GM21619 (cell line): ENCODE data around the gene CRYL1.

Experiments used
- ATAC-seq: cut with Tn5 transposase; IDR thresholded peaks from one replicate; pipeline ENCODE4 v1.9.1; 2021; ENCODE audit not compliant: unreplicated experiment

Gene CRYL1

DNA sequence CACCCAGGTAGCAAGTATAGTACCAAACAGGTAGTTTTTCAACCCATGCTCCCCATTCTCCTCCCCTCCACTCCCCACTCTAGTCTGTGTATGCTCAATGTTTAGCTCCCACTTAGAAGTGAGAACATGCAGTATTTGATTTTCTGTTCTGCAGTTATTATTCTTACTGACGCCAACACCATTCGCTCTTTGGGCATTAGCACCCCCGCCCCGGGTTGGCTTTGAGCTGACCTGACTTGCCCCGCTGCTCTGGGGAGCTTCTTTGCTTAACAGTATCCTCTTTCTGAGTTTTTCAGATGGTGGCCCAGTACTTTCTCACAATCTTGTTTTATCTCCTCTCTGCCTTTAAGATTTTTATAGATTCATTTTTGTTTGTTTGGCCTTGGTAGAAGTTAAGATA, 138.7 kb downstream of the CRYL1 start:
- no peak for ATAC-seq

DNA sequence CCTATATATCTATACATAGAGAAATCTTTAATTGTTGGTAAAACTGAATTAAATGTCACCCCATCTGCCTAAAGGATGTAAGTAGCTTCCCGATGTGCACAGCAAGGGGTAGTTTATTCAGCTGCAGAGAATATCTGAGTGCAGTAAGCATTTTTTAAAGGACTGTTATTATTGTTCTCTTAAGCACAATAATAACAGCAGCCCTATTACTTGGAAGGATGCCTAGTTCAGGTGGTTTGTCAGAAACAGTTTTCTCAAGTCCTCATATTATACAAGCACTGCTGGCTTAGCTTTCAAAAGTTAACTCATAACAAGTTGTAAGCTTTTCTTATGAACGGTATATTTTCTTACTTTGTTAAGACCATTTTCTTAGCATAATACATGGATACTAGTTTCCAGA, 142.6 kb downstream of the CRYL1 start:
- no peak for ATAC-seq

DNA sequence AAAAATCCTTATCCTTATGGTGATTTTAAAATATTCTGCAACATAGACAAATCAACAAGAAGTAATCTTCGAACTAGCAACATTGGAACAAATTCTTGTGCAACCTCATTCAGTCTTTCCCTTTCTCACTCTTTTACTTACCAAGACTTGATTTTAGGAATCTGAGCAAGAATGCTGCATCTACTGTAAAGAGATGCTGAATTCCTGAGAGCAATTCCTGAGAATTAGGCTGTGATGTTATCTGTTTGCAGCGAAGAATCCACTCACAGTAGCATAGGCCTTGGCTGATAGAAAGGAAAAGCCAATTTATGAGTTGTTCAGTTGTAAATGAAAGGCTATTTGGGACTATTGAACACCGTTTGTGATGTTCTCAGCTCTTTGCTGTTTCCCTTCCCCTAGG, 144.3 kb downstream of the CRYL1 start:
- no peak for ATAC-seq

DNA sequence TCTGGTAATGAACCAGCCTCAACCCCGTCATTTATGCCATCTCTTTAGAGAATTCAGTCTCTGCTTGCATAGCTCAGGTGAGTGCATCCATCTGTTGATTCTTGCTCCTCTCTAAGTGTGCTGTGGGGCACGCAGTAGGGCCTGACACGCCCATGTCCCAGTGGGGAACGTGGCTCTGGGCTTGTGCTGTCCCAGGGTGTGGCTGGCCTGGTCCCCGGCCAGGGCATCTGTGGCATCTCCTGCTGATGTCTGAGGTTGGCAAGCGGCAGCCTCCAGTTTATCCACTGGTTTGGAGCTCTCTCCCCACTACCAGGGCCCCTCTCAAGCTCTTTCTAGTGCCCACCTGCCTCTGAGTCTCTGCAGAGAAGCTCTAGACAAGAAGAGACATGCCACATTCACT, 146.9 kb downstream of the CRYL1 start:
- no peak for ATAC-seq

DNA sequence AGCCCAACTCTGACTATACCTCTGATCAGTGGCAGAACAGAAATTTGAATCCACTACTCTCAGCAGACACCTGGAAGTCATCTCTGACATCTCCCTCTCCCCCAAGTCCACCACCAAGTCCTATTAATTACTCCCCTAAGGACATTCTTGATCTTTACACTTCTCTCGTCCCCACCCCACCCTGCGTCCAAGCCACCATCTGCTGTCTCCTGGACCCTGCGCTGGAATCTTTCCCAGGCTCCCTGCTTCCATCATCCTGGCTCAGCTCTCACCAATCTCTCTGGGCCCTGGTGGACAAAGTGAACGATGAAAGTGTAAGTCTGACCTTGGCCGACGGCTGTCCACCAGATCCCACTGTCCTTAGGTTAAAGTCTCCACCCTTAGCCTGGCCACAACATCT, 147.9 kb downstream of the CRYL1 start:
- no peak for ATAC-seq

DNA sequence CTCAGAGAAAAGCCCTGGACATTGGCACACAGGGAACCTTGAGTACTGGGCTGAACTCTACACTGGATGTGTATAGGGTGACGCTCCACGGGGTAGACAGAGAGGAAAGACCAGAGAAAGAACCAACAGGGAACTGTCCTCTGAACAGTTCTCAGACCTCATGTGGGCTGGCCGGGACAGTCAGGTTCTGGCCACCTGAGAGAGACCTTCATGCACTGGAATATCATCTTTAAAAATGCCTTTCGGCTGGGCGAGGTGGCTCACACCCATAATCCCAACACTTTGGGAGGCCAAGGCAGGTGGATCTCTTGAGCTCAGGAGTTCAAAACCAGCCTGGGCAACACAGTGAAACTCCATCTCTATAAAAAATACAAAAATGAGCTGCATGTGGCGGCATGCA, 149.8 kb downstream of the CRYL1 start:
- ATAC-seq, result no peak

DNA sequence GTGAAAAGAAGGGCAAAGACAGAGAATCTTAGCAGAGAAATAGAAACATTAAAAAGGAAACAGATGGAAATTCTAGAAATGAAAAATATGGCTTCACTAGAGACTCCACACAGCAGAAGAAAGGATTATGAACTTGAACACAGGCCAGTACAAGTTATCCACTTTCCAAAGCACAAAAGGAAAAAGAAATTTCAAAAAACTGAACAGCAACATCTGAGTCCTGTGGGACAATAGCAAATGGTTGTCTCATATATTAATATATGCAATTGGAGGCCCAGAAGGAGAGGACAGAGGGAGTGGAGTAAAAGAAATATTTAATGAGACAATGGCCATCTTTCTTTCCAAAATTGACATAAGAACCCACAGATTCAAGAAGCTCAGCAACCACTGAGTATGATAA, 151.8 kb downstream of the CRYL1 start:
- no peak for ATAC-seq

DNA sequence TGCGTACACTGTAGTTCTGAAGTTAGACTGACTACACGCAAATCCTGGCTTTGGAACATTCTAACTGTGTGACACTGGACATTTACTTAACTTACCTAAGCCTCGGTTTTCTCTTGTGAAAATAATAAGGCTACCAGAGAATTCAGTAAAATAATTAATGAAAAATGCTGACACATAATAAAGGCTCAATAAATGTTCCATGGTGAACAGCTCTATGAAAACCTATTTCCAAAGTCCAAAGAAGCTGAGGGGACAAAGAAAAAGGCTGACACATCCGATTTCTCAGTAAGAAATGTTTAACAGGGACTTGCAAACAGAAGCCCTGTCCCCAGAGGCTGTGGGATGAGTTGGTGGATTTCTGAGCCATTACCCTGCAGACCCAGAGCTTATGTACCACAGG, 153.8 kb downstream of the CRYL1 start:
- ATAC-seq, result no peak

- no peak for ATAC-seq
Observed at GRCh38 chr13:20370815-20371421, 154.7 kb downstream of the CRYL1 start.

DNA sequence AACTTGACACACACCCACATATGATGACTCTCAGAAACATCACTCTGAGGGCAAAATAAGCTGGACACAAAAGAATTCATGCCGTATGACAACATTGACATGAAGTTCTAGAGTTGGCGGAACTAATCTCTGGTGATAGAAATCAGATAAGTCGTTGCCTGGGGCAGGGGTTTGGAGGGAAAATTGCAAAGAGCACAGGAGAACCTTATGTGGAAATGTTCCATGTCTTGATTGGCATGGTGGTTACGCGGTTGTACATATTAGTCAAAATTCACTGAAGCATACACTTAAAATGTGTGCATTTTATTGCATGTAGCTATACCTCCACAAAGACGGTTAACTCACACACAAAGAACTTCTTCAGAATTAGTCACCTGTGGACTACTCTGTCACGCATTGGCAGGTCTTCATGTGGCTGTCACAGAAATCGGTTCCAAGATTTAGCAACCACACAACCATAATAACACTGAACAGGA, 155.7 kb downstream of the CRYL1 start:
- ATAC-seq, result no peak

GRCh38 chr13:20366056-20366455, 159.6 kb downstream of the CRYL1 start:
- no peak for ATAC-seq

GRCh38 chr13:20363603-20364002, 162.1 kb downstream of the CRYL1 start:
- ATAC-seq, result no peak

DNA sequence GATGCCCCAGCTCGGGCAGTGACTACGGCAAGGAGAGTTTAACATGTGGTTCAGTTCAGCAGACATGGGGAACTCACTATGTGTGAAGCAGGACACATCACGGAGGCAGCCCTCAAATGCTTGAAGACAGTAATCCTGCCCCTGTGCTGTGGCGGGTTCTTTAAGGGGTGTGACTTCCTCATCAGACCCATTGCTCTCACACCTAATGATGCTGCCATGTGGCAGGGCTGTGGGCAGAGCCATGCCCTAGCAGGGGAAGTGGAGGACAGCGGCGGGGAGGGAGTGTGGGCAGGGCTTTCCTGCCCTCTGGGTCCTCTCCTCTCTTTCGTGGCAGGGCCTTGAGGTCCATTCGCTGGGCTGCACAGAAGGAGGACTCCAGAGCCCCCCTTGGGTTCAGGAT, 162.5 kb downstream of the CRYL1 start:
- no peak for ATAC-seq

- ATAC-seq, result no peak
Observed at GRCh38 chr13:20362484-20363041, 163.1 kb downstream of the CRYL1 start.

GRCh38 chr13:20360835-20361412, 164.7 kb downstream of the CRYL1 start:
- no peak for ATAC-seq

GRCh38 chr13:20360041-20360491, 165.6 kb downstream of the CRYL1 start:
- ATAC-seq, result no peak

DNA sequence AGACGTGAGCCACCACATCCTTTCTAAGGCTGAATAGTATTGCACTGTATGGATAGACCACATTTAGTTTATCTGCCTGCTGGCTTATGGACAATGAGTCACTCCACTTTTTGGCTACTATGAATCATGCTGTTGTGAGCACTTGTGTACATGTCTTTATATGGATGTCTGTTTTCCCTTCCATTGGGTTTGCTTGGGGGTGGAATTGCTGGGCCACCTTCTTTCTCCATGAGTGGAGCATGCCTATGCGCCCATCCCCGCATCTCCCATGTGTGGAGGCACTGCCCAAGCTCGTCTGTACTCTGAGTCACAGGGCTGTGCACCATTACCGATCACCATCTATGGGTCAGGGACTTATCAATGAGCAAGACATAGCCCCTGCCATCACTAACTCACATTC, 166.3 kb downstream of the CRYL1 start:
- no peak for ATAC-seq

DNA sequence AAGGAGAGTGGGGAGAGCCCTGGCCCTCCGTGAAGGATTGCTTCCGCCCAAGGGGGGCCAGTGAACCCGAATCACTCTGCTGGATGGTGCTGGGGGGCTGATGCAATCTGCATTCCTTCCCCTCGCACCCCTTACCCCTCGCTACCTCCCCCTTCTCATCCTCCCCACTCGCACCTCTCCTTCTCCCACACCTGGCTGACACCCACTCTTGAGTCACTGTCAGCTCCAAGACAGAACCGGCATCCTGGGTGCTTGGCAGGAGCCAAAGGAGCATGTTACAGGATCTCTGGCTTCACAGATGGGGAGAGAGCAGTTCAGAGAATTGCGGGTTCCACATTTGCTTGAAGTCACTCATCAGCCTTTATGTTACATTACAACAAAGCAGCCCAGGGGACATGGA, 167.6 kb downstream of the CRYL1 start:
- ATAC-seq, result no peak

GRCh38 chr13:20356444-20356843, 169.2 kb downstream of the CRYL1 start:
- no peak for ATAC-seq

GRCh38 chr13:20354722-20355121, 170.9 kb downstream of the CRYL1 start:
- ATAC-seq, result no peak

- ATAC-seq, result no peak
Observed at GRCh38 chr13:20353973-20354372, 171.7 kb downstream of the CRYL1 start.
